ENCODE results near the gene R3HDM2.

GRCh38 chr12:57221169-57221917 is 209.5 kb downstream of the R3HDM2 start:
- no peak for TF ChIP-seq EZH2phosphoT487 (IDR thresholded peaks at IDR 0.05; ENCODE audit: borderline replicate concordance)
- TF ChIP-seq CTCF (IDR thresholded peaks at IDR 0.05 in 2 of 3, conservative IDR thresholded peaks at IDR 0.05 in 1 of 3; ENCODE audit: borderline replicate concordance in 1 of 3, insufficient read depth in 1 of 3, low read depth in 2 of 3, low read length in 2 of 3), result no peak
- no peak for TF ChIP-seq RAD21 (IDR thresholded peaks at IDR 0.05; ENCODE audit: low read depth)
- no peak for TF ChIP-seq JUND (IDR thresholded peaks at IDR 0.05)
- TF ChIP-seq EZH2 (IDR thresholded peaks at IDR 0.05), result no peak
- no peak for TF ChIP-seq POLR2AphosphoS5 (IDR thresholded peaks at IDR 0.05; ENCODE audit: low read depth, low read length)

Measured in HCT116 (cell line).